DMS 273 (cell line): ENCODE results near the gene GALNT10.

Experiments
- DNase-seq: peaks from one replicate; lab custom pipeline; 2025; ENCODE audit not compliant: unreplicated experiment; lab: John Stamatoyannopoulos, UW

GALNT10 gene

DNA sequence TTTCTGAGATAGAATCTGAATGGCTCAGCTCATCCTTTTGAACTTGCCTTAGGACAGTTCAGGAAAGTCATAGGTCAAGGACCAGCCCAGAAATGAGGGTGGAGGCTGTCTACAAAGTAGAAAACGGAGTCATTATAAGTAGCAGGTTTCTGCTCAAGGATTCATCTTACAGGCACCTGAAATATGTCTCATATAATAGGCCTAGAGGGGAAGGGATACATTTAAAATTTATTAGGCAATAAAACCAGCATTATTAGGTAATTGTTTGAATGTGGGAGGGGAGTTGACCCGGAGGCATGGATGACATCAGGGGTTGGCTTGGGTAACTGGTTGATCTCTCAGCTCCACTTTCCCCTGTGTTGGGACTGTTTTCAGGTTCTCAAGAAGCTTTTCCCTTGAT, 11.9 kb upstream of the GALNT10 start:
- DNase-seq = no peak

- DNase-seq = peak; percentile 78
Observed at GRCh38 chr5:154179846-154180710, 10.5 kb upstream of the GALNT10 start.

- DNase-seq = no peak
Observed at GRCh38 chr5:154181161-154181560, 9.4 kb upstream of the GALNT10 start.

DNA sequence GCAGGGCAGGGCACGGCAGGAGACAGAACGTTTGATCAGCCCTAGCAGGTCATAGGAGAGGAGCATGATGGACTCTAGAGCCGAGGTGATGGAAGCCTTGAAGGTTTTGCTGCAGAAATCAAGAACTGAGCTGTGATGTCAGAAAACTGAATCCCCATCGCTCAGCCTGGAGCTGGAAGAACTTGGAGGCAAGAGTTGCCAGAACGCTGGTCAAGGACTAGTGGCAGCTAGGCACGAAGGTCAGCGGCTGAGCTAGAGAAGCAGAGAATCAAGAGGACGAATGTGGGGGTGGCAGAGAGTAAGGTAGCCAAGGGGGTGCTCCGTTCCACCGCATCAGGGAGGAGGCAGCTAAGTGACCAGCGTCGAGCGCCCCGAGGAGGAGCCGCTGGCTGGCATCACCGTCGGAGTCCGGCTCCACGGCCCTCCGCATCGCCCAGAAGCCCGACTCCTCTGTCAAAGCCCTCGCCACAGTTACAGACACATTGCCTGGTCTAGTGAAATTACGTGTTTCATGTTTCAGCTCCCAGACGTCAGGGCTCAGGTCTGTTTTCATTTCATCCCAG, 1.2 kb upstream of the GALNT10 start:
- peak; percentile 54 for DNase-seq

DNA sequence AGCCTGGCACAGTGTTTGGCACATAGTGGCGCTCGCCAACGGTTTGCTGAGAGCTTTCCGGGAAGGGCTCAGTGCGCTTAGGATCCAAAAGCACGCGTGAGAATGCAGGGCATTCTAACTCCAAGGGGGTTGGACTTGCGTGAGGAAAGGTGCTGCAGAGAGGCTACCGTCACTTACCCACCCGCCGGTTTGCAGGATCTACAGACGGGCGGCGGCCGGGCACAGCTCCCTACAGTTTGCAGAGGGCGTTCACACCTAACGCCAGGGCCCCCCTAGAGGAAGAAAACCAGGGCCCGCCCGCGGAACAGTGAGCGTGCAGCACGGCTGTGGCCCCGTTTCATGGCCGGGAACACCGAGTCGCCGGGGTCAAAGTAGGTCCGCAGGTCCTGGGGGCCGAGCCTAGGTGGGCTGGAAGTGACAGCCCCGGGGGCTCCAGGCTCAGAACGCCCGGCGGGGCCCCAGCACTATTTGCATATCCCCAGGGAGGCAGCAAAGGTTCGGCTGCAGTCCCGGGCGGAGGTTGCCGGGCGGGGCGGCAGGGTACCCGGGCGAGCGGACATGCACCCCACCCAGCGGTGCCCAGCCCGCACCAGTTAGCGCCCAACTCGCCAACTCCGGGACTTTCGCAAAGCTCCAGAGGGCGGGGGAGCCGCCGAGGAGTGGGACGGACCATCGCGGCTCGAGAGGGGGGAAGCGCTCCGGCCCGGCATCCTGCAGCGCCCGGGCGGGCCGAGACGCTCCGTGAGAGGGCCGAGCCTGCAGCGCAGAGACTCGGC, 526 bp upstream of the GALNT10 start:
- DNase-seq = peak; percentile 91

DNA sequence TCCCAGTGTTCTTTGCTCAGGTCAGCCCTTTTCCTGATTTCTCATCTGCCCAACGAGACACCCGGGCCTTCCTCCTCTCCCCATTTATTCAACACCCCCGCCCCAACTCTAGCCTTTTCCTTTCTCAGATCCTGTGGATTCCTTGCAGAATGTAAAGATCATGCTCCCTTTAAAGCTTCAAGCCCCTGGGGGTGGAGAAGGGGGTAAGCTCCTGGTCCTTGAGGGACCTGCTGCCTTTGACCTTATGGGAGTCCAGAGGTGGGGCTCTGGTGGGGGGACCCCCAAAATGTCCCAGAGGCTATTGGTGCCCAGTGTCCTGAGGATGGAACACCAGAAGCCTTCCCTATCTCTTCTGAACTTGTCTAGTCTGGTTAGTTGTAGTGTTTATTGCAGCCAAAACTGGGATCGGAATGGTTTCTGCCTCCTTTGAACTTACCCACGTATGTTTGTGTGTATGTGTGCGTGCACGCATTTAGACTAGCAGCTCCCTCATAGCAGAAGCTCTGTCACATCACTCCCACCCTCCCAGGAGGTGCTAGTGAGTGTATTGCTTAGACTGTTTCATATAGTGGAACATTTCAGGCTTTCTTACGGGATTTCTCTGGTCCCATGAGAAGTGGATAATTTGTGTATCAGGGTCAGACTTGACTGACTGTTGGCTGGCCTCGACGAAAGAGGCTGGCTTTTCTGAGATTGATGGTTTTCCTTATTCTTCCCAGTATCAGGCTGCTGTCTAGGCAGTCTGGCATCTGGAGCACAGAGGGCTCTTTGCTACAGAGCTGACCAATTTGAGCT, 1.1 kb downstream of the GALNT10 start:
- DNase-seq = peak; percentile 19

- no peak for DNase-seq
Observed at GRCh38 chr5:154193283-154193682, 2.8 kb downstream of the GALNT10 start.

DNA sequence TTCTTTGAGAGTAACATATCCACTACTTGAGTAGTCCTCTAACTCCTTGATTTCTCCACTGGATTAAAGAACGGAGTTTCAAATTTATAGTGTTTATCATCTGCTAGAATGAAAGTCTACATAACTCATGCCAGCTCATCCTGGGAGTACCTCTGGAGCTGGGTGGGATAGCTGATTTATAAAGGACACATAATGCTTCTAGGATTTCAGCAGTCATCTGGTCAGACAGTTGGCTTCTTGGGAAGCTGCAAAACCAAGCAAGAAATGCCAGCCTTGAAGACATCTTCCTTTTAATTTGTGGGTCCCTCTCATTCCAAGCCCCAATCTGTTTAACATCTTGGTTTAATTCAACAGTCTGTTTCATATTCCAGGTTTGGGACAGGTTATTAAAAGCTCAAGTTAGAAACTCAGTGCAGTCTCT, 3.2 kb downstream of the GALNT10 start:
- peak; percentile 9 for DNase-seq

GRCh38 chr5:154194345-154195329, 4.1 kb downstream of the GALNT10 start:
- peak; percentile 58 for DNase-seq

- DNase-seq = no peak
Observed at GRCh38 chr5:154196281-154196680, 5.7 kb downstream of the GALNT10 start.

- peak; percentile 58 for DNase-seq
Observed at GRCh38 chr5:154196955-154197652, 6.6 kb downstream of the GALNT10 start.

DNA sequence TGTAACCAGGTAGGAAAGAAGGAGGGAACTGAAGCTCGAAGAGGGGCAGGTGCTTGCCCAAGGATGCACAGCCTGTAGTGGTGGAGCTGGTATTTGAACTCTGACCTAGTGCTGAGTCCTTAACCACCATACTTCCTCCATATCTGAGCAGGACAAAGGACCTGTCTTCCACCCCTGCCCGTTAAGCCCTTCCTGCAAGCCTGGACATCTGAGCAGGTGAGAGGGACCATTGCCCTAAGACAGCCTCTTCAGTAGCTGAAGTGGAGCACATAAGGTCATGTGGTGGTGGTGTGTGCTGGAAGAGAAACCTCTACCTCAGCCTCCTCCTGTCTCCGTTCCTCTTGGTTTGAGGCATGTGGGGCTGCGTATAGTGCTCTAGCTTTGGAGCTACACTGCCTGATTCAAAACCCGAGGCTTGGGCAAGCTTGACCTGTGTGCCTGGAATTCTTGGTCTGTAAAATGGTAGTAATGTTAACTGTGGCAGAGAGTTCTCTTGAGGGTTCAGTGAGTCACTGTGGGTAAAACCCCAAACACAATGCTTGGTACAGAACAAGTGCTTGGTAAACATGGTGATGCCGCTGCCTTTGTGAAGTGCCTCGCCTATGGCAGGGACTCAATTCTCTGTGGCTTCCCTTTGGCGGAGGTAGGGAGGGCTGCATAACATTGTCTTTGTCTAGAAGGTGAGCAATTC, 7.4 kb downstream of the GALNT10 start:
- DNase-seq = no peak

DNA sequence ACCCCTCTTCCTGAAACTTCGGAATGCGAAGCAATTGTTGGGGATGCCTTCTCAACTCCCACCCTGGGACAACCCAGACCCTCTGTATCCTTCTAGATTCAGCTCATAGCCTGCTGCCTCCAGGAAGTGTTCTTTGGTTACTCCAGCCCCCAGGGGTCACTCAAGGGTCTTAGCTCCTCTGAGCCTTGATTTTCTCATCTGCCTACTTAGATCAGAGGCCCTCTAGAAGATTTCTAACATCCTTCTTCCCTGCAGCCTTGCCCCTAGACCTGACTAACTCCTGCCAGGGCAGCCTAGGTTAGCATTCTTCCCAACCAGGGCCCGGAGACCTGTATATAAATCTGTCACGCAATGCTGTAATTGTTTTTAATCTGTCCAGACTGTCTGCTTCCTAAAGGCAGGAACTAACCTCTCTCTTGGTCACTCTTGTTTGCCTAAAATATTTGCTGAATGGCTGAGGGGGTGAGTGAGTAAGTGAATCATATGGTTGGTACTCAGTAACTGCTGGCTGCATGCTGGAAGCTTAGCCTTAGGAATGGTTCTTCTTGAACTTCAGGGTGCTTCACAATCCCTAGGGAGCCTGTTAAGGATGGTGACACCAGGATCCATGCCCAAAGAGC, 8.2 kb downstream of the GALNT10 start:
- no peak for DNase-seq

DNA sequence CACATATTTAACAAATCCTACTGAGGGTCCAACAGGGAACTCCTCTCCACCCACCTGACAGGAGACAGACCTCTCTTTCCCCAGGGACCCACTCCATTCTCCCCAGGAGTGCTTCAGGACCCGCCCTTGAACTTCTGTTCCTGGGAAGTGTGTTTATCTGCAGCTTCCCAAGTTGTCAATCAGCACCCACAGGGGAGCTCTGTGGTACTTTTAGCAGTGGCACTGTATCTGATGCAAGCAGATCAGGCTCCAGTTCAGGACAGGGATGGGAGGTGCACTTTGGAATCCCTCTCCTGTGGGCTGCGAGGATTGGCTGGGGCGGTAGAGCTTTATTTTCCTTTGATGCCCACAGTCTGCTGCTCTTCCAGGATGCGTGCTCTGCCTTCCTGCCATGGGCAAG, 8.7 kb downstream of the GALNT10 start:
- no peak for DNase-seq

GRCh38 chr5:154199671-154200220, 9.2 kb downstream of the GALNT10 start:
- DNase-seq = peak; percentile 15

GRCh38 chr5:154200221-154200620, 9.7 kb downstream of the GALNT10 start:
- no peak for DNase-seq

GRCh38 chr5:154201108-154201769, 10.7 kb downstream of the GALNT10 start:
- DNase-seq = no peak
